H9 (cell line): ENCODE data around the gene RELCH. TPM values are rescaled to one million over a fixed set of nuclear protein-coding genes. Genes with fewer than 3 reads are reported as not detected.

Source experiments
- DNase-seq: peaks from one replicate; pipeline ENCODE4 v3.0.0-alpha.2; 2017
- H2AFZ ChIP-seq: one replicate; pipeline ENCODE4 v1.6.1; 2013; ENCODE audit warnings: mild to moderate bottlenecking, low read length, control low read depth, moderate library complexity
- H2AK5ac ChIP-seq: 2 replicates; pipeline ENCODE4 v1.6.1; 2013; ENCODE audit warnings: low read length, control low read depth, mixed read lengths; ENCODE audit not compliant: insufficient read length
- H2BK120ac ChIP-seq: one replicate; pipeline ENCODE4 v1.6.1; 2013; ENCODE audit warnings: low read depth, mild to moderate bottlenecking, low read length, control low read depth, inconsistent platforms; ENCODE audit not compliant: poor library complexity, severe bottlenecking
- H2BK12ac ChIP-seq: 2 replicates; pipeline ENCODE4 v1.6.1; 2013; ENCODE audit warnings: low read length, control low read depth, mixed read lengths, low read depth; ENCODE audit not compliant: insufficient read length
- H2BK15ac ChIP-seq: 2 replicates; pipeline ENCODE4 v1.6.1; 2013; ENCODE audit warnings: low read depth, low read length, control low read depth
- H2BK20ac ChIP-seq: one replicate; pipeline ENCODE4 v1.6.1; 2013; ENCODE audit warnings: low read depth, mild to moderate bottlenecking, low read length, control low read depth, inconsistent platforms; ENCODE audit not compliant: poor library complexity, severe bottlenecking
- H2BK5ac ChIP-seq: 2 replicates; pipeline ENCODE4 v1.6.1; 2013; ENCODE audit warnings: low read length, control low read depth, mixed read lengths; ENCODE audit not compliant: insufficient read length
- H3K14ac ChIP-seq: 2 replicates; pipeline ENCODE4 v1.6.1; 2013; ENCODE audit warnings: low read length, control low read depth; ENCODE audit not compliant: insufficient read depth
- H3K18ac ChIP-seq: 2 replicates; pipeline ENCODE4 v1.6.1; 2013; ENCODE audit warnings: low read depth, mild to moderate bottlenecking, mixed read lengths, low read length, control low read depth; ENCODE audit not compliant: insufficient read length
- H3K23ac ChIP-seq: 2 replicates; pipeline ENCODE4 v1.6.1; 2013; ENCODE audit warnings: low read length, control low read depth, mixed read lengths, low read depth; ENCODE audit not compliant: insufficient read length
- H3K23me2 ChIP-seq: 2 replicates; pipeline ENCODE4 v1.6.1; 2013; ENCODE audit warnings: low read depth, mild to moderate bottlenecking, mixed read lengths, low read length, control low read depth; ENCODE audit not compliant: insufficient read length, poor library complexity, severe bottlenecking
- H3K27ac ChIP-seq: 2 replicates; pipeline ENCODE4 v1.5.1; 2013; ENCODE audit warnings: low read length, control low read depth, mixed read lengths, low read depth; ENCODE audit not compliant: insufficient read length
- H3K27me3 ChIP-seq: 2 replicates; pipeline ENCODE4 v1.6.1; 2013; ENCODE audit warnings: low read length, control low read depth, inconsistent platforms; ENCODE audit not compliant: insufficient read depth
- H3K4ac ChIP-seq: 2 replicates; pipeline ENCODE4 v1.6.1; 2013; ENCODE audit warnings: low read depth, mild to moderate bottlenecking, control low read depth, inconsistent platforms, low read length, moderate library complexity
- H3K4me1 ChIP-seq: 2 replicates; pipeline ENCODE4 v1.6.1; 2013; ENCODE audit warnings: low read length, control low read depth, inconsistent platforms; ENCODE audit not compliant: insufficient read depth
- H3K4me2 ChIP-seq: 2 replicates; pipeline ENCODE4 v1.6.1; 2013; ENCODE audit warnings: low read length, control low read depth, mixed read lengths; ENCODE audit not compliant: insufficient read length, insufficient read depth
- H3K56ac ChIP-seq: 2 replicates; pipeline ENCODE4 v1.6.1; 2013; ENCODE audit warnings: low read depth, mild to moderate bottlenecking, mixed read lengths, low read length, control low read depth; ENCODE audit not compliant: insufficient read length
- H3K79me1 ChIP-seq: 2 replicates; pipeline ENCODE4 v1.6.1; 2013; ENCODE audit warnings: low read depth, mild to moderate bottlenecking, moderate library complexity, low read length, control low read depth, inconsistent platforms; ENCODE audit not compliant: insufficient read depth, poor library complexity, severe bottlenecking
- H3K79me2 ChIP-seq: 2 replicates; pipeline ENCODE4 v1.6.1; 2013; ENCODE audit warnings: low read length, control low read depth, inconsistent platforms; ENCODE audit not compliant: insufficient read depth
- H3K9ac ChIP-seq: 2 replicates; pipeline ENCODE4 v1.6.1; 2013; ENCODE audit warnings: low read length, control low read depth, mixed read lengths; ENCODE audit not compliant: insufficient read length; ENCODE audit errors: extremely low read depth
- H3K9me3 ChIP-seq: one replicate; pipeline ENCODE4 v1.6.1; 2013; ENCODE audit warnings: low read depth, low read length, inconsistent platforms; ENCODE audit not compliant: control insufficient read depth
- H3T11ph ChIP-seq: one replicate; pipeline ENCODE4 v1.6.1; 2013; ENCODE audit warnings: mild to moderate bottlenecking, low read length, control low read depth, inconsistent platforms
- H4K20me1 ChIP-seq: one replicate; pipeline ENCODE4 v1.6.1; 2013; ENCODE audit not compliant: control insufficient read depth, insufficient read length, insufficient read depth
- H4K5ac ChIP-seq: 2 replicates; pipeline ENCODE4 v1.6.1; 2013; ENCODE audit warnings: low read depth, mild to moderate bottlenecking, mixed read lengths, low read length, control low read depth; ENCODE audit not compliant: insufficient read length
- H4K8ac ChIP-seq: replicated peaks from 2 replicates; pipeline ENCODE4 v1.6.1; 2013; ENCODE audit warnings: low read length, control low read depth, mixed read lengths, low read depth; ENCODE audit not compliant: insufficient read length
- H4K91ac ChIP-seq: 2 replicates; pipeline ENCODE4 v1.6.1; 2013; ENCODE audit warnings: low read depth, mild to moderate bottlenecking, moderate library complexity, mixed read lengths, low read length, control low read depth; ENCODE audit not compliant: insufficient read length
- H3K27ac Mint-ChIP-seq, 3 experiments: 2 replicates in 2 of 3; 3 replicates in 1 of 3; pipeline ENCODE4 v1.8.0; 2020 to 2021; ENCODE audit warnings: mixed read lengths in 3 of 3, mild to moderate bottlenecking in 1 of 3, moderate library complexity in 1 of 3
- H3K27me3 Mint-ChIP-seq: 2 replicates; pipeline ENCODE4 v1.8.0; 2021; ENCODE audit warnings: low read depth, mild to moderate bottlenecking, moderate library complexity, mixed read lengths
- H3K36me3 Mint-ChIP-seq, 3 experiments: 2 replicates in 2 of 3; 3 replicates in 1 of 3; pipeline ENCODE4 v1.8.0; 2020 to 2021; ENCODE audit warnings: low read depth in 3 of 3, mixed read lengths in 3 of 3; ENCODE audit not compliant: insufficient read depth in 1 of 3
- H3K4me1 Mint-ChIP-seq, 2 experiments: 2 replicates each; pipeline ENCODE4 v1.8.0; 2020; ENCODE audit warnings: mixed read lengths in 2 of 2
- H3K4me3 Mint-ChIP-seq, 2 experiments: 2 replicates in 1 of 2; 3 replicates in 1 of 2; pipeline ENCODE4 v1.8.0; 2020 to 2021; ENCODE audit warnings: mild to moderate bottlenecking in 2 of 2, mixed read lengths in 2 of 2, moderate library complexity in 1 of 2
- H3K9me3 Mint-ChIP-seq, 2 experiments: 2 replicates in 1 of 2; 3 replicates in 1 of 2; pipeline ENCODE4 v1.8.0; 2020; ENCODE audit warnings: mild to moderate bottlenecking in 2 of 2, mixed read lengths in 2 of 2, moderate library complexity in 1 of 2
- WGBS: extraction: QIAGEN DNeasy Blood & Tissue Kit; methylation state at CpG from one replicate; pipeline ENCODE4 v1.1.7; 2013; ENCODE audit warnings: missing lambda C conversion rate, low lambda C conversion rate, mixed read lengths; ENCODE audit not compliant: insufficient read length; ENCODE audit errors: extremely low coverage; 5-methylcytosine and 5-hydroxymethylcytosine counted together
- total RNA-seq: library from RNA; stranded (reverse); gene quantifications from 2 replicates; pipeline ENCODE4 v1.2.1, GENCODE V29; 2021
- TF ChIP-seq, protein P1 (sequence below): fragments of 200-600 bp; sonication (generic); conservative IDR thresholded peaks from 3 replicates; pipeline ENCODE4 v1.8.0; 2021; ENCODE audit warnings: antibody characterized with exemption, mild to moderate bottlenecking

RELCH gene
- total RNA-seq, 1 experiment from 2014 or later: 32.3 TPM

GRCh38 chr18:62201870-62202269 lies 14.8 kb downstream of the RELCH start:
- H4K20me1 ChIP-seq: no peaks in the 10 kb centered on the region

More at GRCh38 chr18:62201870-62202269, 14.8 kb downstream of the RELCH start:
- H2BK20ac ChIP-seq: no peak overlapping the region
- H3K4me1 ChIP-seq: no peaks in the 10 kb centered on the region
- H3K56ac ChIP-seq: no peak overlapping the region
- H3K79me2 ChIP-seq: peaks cover 5% of the 10 kb centered on the region; the same call in 1 of the 2 replicates
- Mint-ChIP-seq H3K4me3 (no peak overlapping the region), H3K27ac (no peak overlapping the region), H3K4me1 (no peaks in the 10 kb centered on the region; a peak in 1 of 4 replicates), H3K27me3 (no peaks in the 10 kb centered on the region), H3K9me3 (no peaks in the 10 kb centered on the region), H3K36me3 (no peaks in the 10 kb centered on the region; a peak in 1 of 7 replicates)
- no peak overlapping the region for H3K4ac ChIP-seq
- H4K8ac ChIP-seq: no peak overlapping the region
- no peak overlapping the region for H4K91ac ChIP-seq
- no peak overlapping the region for H2BK5ac ChIP-seq
- no peak overlapping the region for H3K14ac ChIP-seq
- H2BK120ac ChIP-seq: no peak overlapping the region
- WGBS: no CpG with 5 or more reads among the region's 1 CpG
- H2AK5ac ChIP-seq: no peak overlapping the region
- no peaks in the 10 kb centered on the region for H3K23me2 ChIP-seq
- no peak overlapping the region for H2BK12ac ChIP-seq
- no peak for DNase-seq
- H3K79me1 ChIP-seq: peaks cover 6% of the 10 kb centered on the region
- no peak overlapping the region for H3K4me2 ChIP-seq
- H3T11ph ChIP-seq: no peak overlapping the region
- no peak overlapping the region for H2BK15ac ChIP-seq
- TF ChIP-seq, protein P1, sequence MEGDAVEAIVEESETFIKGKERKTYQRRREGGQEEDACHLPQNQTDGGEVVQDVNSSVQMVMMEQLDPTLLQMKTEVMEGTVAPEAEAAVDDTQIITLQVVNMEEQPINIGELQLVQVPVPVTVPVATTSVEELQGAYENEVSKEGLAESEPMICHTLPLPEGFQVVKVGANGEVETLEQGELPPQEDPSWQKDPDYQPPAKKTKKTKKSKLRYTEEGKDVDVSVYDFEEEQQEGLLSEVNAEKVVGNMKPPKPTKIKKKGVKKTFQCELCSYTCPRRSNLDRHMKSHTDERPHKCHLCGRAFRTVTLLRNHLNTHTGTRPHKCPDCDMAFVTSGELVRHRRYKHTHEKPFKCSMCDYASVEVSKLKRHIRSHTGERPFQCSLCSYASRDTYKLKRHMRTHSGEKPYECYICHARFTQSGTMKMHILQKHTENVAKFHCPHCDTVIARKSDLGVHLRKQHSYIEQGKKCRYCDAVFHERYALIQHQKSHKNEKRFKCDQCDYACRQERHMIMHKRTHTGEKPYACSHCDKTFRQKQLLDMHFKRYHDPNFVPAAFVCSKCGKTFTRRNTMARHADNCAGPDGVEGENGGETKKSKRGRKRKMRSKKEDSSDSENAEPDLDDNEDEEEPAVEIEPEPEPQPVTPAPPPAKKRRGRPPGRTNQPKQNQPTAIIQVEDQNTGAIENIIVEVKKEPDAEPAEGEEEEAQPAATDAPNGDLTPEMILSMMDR: no peak
- H3K27me3 ChIP-seq: no peaks in the 10 kb centered on the region
- H3K18ac ChIP-seq: no peak overlapping the region
- no peak overlapping the region for H2AFZ ChIP-seq
- H3K9me3 ChIP-seq: no peaks in the 10 kb centered on the region
- no peak overlapping the region for H3K27ac ChIP-seq
- no peak overlapping the region for H3K23ac ChIP-seq
- H4K5ac ChIP-seq: no peak overlapping the region
- H3K9ac ChIP-seq: no peak overlapping the region
